ENCODE measurements around the gene ACOD1. TPM values are rescaled to one million over a fixed set of nuclear protein-coding genes. Genes with fewer than 3 reads are reported as not detected.
"Not testable (repeated sequence)": the region's sequence is repeated elsewhere in the genome, so short reads cannot be mapped to it uniquely, and the experiment has no call there.

ACOD1 gene
- total RNA-seq, 1 experiment from 2014 or later = not detected

DNA sequence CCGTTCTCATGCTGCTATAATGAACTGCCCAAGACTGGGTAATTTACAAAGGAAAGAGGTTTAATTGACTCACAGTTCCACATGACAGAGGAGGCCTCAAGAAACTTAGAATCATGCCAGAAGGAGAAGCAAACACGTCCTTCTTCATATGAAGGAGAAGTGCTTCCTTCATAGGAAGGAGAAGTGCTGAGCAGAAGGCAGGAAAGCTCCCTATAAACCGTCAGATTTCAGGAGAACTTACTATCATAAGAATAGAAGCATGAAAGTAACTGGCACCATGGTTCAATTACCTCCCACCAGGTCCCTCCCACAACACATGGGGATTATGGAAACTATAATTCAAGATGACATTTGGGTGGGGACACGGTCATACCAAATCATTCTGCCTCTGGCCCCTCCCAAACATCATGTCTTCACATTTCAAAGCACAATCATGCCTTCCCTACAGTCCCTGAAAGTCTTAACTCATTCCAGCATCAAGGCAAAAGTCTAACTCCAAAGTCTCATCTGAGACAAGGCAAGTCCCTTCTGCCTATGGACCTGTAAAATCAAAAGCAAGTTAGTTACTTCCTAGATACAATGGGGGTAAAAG, 10.6 kb downstream of the ACOD1 start:
- no peaks in the 10 kb centered on the region for H3K4me1 Mint-ChIP-seq (ENCODE audit: low read depth, unreplicated experiment)
- peaks cover 24% of the 10 kb centered on the region for H3K9me3 ChIP-seq
- H3K9me3 Mint-ChIP-seq (ENCODE audit: unreplicated experiment) = peaks cover 26% of the 10 kb centered on the region
- POLR2A ChIA-PET = no interaction called here
- no peaks in the 10 kb centered on the region for H3K27me3 ChIP-seq (replicated peaks; ENCODE audit: control insufficient read depth, insufficient read depth, low read length)
- BruUV-seq (replicated peaks) = no TSS peak
- no peaks in the 10 kb centered on the region for H3K4me1 ChIP-seq
- no peaks in the 10 kb centered on the region for H3K36me3 ChIP-seq (ENCODE audit: control insufficient read depth, insufficient read depth, low read length)
- H3K27ac Mint-ChIP-seq (ENCODE audit: unreplicated experiment) = no peak overlapping the region
- intact Hi-C loops (cut with micrococcal nuclease; ENCODE audit: unreplicated experiment) = no loop called here
- TF ChIP-seq, protein P1, sequence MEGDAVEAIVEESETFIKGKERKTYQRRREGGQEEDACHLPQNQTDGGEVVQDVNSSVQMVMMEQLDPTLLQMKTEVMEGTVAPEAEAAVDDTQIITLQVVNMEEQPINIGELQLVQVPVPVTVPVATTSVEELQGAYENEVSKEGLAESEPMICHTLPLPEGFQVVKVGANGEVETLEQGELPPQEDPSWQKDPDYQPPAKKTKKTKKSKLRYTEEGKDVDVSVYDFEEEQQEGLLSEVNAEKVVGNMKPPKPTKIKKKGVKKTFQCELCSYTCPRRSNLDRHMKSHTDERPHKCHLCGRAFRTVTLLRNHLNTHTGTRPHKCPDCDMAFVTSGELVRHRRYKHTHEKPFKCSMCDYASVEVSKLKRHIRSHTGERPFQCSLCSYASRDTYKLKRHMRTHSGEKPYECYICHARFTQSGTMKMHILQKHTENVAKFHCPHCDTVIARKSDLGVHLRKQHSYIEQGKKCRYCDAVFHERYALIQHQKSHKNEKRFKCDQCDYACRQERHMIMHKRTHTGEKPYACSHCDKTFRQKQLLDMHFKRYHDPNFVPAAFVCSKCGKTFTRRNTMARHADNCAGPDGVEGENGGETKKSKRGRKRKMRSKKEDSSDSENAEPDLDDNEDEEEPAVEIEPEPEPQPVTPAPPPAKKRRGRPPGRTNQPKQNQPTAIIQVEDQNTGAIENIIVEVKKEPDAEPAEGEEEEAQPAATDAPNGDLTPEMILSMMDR (IDR thresholded peaks at IDR 0.05; ENCODE audit: insufficient read depth in 1 of 2, low read depth in 1 of 2, low read length in 1 of 2, severe bottlenecking in 1 of 2, unreplicated experiment in 1 of 2) = no peak
- no peak for DNase-seq
- H3K27me3 Mint-ChIP-seq (ENCODE audit: insufficient read depth, unreplicated experiment) = no peaks in the 10 kb centered on the region
- no peak overlapping the region for H3K4me3 Mint-ChIP-seq (ENCODE audit: unreplicated experiment)
- CTCF ChIA-PET = no interaction called here
- no peaks in the 10 kb centered on the region for H3K36me3 Mint-ChIP-seq (ENCODE audit: insufficient read depth, unreplicated experiment)
- no peak overlapping the region for H3K4me3 ChIP-seq (ENCODE audit: low read depth, low read length)

DNA sequence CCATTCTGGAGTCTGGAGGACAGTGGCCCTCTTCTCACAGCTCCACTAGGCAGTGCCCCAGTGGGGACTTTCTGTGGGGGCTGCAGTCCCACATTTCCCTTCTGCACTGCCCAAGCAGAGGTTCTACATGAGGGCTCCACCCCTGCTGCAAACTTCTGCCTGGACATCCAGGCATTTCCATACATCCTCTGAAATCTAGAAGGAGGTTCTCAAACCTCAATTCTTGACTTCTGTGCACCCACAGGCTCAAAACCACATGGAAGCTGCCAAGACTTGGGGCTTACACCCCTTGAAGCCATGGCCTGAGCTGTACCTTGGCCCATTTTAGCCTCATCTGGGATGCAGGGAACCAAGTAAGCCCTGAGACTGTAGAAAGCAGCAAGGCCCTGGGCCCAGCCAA, 11.4 kb downstream of the ACOD1 start:
- H3K4me1 ChIP-seq; CTCF ChIA-PET; H3K4me3 ChIP-seq (ENCODE audit: low read depth, low read length); intact Hi-C loops (cut with micrococcal nuclease; ENCODE audit: unreplicated experiment); H3K27me3 ChIP-seq (replicated peaks; ENCODE audit: control insufficient read depth, insufficient read depth, low read length); H3K36me3 ChIP-seq (ENCODE audit: control insufficient read depth, insufficient read depth, low read length); H3K4me3 Mint-ChIP-seq (ENCODE audit: unreplicated experiment); DNase-seq; H3K36me3 Mint-ChIP-seq (ENCODE audit: insufficient read depth, unreplicated experiment); POLR2A ChIA-PET; H3K27ac Mint-ChIP-seq (ENCODE audit: unreplicated experiment); H3K4me1 Mint-ChIP-seq (ENCODE audit: low read depth, unreplicated experiment); BruUV-seq (replicated peaks); H3K27me3 Mint-ChIP-seq (ENCODE audit: insufficient read depth, unreplicated experiment): not testable (repeated sequence)
- H3K9me3 Mint-ChIP-seq (ENCODE audit: unreplicated experiment) = peaks cover 26% of the 10 kb centered on the region
- peaks cover 24% of the 10 kb centered on the region for H3K9me3 ChIP-seq

GRCh38 chr13:76965759-76966421, 17.6 kb downstream of the ACOD1 start:
- Mint-ChIP-seq H3K36me3 (ENCODE audit: insufficient read depth, unreplicated experiment) (no peaks in the 10 kb centered on the region), H3K27me3 (ENCODE audit: insufficient read depth, unreplicated experiment) (no peaks in the 10 kb centered on the region), H3K4me3 (ENCODE audit: unreplicated experiment) (no peak overlapping the region), H3K9me3 (ENCODE audit: unreplicated experiment) (peaks cover 5% of the 10 kb centered on the region), H3K27ac (ENCODE audit: unreplicated experiment) (no peak overlapping the region), H3K4me1 (ENCODE audit: low read depth, unreplicated experiment) (peaks cover 21% of the 10 kb centered on the region)
- DNase-seq = no peak
- no peak overlapping the region for H3K4me3 ChIP-seq (ENCODE audit: low read depth, low read length)
- TF ChIP-seq, protein P1 (IDR thresholded peaks at IDR 0.05; ENCODE audit: insufficient read depth in 1 of 2, low read depth in 1 of 2, low read length in 1 of 2, severe bottlenecking in 1 of 2, unreplicated experiment in 1 of 2) = no peak
- ChIA-PET CTCF (no interaction called here), POLR2A (no interaction called here)
- peaks cover 6% of the 10 kb centered on the region for H3K9me3 ChIP-seq
- BruUV-seq (replicated peaks) = no TSS peak
- no peaks in the 10 kb centered on the region for H3K36me3 ChIP-seq (ENCODE audit: control insufficient read depth, insufficient read depth, low read length)
- H3K27me3 ChIP-seq (replicated peaks; ENCODE audit: control insufficient read depth, insufficient read depth, low read length) = no peaks in the 10 kb centered on the region
- peaks cover 43% of the 10 kb centered on the region for H3K4me1 ChIP-seq
- intact Hi-C loops (cut with micrococcal nuclease; ENCODE audit: unreplicated experiment) = no loop called here

Data from Caco-2 (cell line).